Measurements from ENCODE around the gene CSF2RB. TPM values are rescaled to one million over a fixed set of nuclear protein-coding genes. Genes with fewer than 3 reads are reported as not detected.

CSF2RB gene
- total and polyA plus RNA-seq, 12 donors = 0.55 to 12.4 (median 4.4) TPM

- no peak overlapping the region for H3K4me3 ChIP-seq
- peaks cover 10 to 14% of the 10 kb centered on the region in 2 donors for H3K4me1 ChIP-seq (replicated peaks in 1 of 2)
- TF ChIP-seq, protein P1, sequence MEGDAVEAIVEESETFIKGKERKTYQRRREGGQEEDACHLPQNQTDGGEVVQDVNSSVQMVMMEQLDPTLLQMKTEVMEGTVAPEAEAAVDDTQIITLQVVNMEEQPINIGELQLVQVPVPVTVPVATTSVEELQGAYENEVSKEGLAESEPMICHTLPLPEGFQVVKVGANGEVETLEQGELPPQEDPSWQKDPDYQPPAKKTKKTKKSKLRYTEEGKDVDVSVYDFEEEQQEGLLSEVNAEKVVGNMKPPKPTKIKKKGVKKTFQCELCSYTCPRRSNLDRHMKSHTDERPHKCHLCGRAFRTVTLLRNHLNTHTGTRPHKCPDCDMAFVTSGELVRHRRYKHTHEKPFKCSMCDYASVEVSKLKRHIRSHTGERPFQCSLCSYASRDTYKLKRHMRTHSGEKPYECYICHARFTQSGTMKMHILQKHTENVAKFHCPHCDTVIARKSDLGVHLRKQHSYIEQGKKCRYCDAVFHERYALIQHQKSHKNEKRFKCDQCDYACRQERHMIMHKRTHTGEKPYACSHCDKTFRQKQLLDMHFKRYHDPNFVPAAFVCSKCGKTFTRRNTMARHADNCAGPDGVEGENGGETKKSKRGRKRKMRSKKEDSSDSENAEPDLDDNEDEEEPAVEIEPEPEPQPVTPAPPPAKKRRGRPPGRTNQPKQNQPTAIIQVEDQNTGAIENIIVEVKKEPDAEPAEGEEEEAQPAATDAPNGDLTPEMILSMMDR (IDR thresholded peaks at IDR 0.05) = no peak
- no peak for TF ChIP-seq POLR2A (IDR thresholded peaks at IDR 0.05)
- H3K27ac ChIP-seq = peak overlapping the region in 3 of 5 donors; percentile 29 to 54 (median 42)
- WGBS, 4 donors = 84 to 88% (median 86%) methylated on average over 19 of the region's 19 CpGs
- H3K9me3 ChIP-seq (replicated peaks in 1 of 3) = no peaks in the 10 kb centered on the region
- no peaks in the 10 kb centered on the region for H3K36me3 ChIP-seq (replicated peaks in 1 of 2)
- DNase-seq = no peak
- no peaks in the 10 kb centered on the region for H3K27me3 ChIP-seq
- intact Hi-C loops (cut with DNase I) = no loop called here
These were observed 58.1 kb downstream of the CSF2RB start for GRCh38 chr22:36971341-36972125.

- H3K4me3 ChIP-seq = no peak overlapping the region
- no peak overlapping the region for H3K27ac ChIP-seq
- intact Hi-C loops (cut with DNase I) = loop anchor here (5.0 kb wide), 2 partner anchors 104 to 429 kb away; no protein-coding TSS in a partner anchor
- H3K36me3 ChIP-seq (replicated peaks in 1 of 2) = no peaks in the 10 kb centered on the region
- H3K27me3 ChIP-seq = no peaks in the 10 kb centered on the region
- 90 to 96% (median 91%) methylated on average over 4 of the region's 4 CpGs for WGBS, 4 donors
- H3K4me1 ChIP-seq (replicated peaks in 1 of 2) = peaks cover 0 to 12% of the 10 kb centered on the region in 2 donors
- TF ChIP-seq, protein P1 (IDR thresholded peaks at IDR 0.05) = no peak
- TF ChIP-seq POLR2A (IDR thresholded peaks at IDR 0.05) = no peak
- DNase-seq = no peak
- H3K9me3 ChIP-seq (replicated peaks in 1 of 3) = no peaks in the 10 kb centered on the region
These were observed 63.2 kb downstream of the CSF2RB start for GRCh38 chr22:36976606-36977005.

DNA sequence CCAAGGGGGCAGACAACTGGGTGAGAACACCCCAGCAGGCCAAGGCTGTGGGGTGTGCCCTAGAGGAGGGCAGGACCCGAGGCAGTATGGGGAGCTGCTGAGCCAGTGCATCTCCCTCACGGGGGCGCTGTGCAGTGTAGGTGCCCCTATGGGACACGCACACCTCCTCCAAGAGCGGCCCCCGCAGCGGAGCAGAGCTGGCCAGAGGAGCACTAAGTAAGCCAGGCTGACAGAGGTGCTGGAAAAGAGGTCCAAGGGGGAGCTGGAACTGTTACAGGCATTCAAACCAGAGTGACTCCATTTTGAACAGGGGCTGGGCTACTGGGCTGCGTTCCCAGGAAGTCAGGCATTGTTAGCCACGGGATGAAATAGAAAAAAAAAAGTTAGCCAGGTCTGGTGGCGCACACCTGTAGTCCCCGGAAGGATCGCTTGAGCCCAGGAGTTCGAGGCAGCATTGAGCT lies 64.0 kb downstream of the CSF2RB start:
- intact Hi-C loops (cut with DNase I) = loop anchor here (5.0 kb wide), 2 partner anchors 105 to 430 kb away; no protein-coding TSS in a partner anchor
- WGBS, 4 donors = 20 to 33% (median 26%) methylated on average over 6 to 13 of the region's 13 CpGs
- TF ChIP-seq POLR2A (IDR thresholded peaks at IDR 0.05) = no peak
- TF ChIP-seq, protein P1 (IDR thresholded peaks at IDR 0.05) = peak in 4 of 6 experiments; percentile 9 to 31 (median 20)

DNA sequence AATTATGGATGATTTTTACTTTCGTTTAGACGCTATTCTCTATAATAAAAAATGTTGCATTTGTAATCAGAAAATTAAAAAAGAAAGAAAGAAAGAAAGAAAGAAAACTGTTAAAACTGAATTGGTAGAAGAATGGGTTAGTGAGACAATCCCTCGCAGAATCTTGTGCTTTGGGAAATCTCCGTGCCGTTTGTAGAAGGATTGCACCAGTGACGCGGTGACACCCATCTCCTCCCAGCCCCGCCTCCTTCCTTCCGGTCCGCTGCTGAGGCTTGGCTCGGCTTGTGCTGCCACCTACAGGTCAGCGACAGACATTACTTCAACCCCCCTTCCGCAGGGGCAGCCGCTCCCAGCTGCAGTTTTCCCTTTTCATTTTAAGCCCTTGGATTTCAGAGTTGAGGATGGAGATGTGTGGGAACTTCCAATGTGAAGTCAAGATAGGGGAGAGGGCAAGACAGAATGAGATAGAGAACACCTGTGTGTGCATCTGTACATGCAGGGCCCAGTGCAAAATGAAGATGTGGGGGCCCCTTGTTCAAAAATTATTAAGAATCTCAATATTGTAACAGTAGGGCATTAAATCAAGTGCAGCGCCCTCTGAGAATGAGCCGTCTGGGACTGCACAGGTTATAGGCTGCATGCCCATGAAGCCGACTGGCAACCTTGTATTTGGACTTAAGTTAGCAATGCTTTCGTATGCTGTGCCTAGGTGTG lies 64.7 kb downstream of the CSF2RB start:
- DNase-seq = peak; percentile 89 to 96 (median 94)
- Histone ChIP-seq H3K9me3 (replicated peaks in 1 of 3) (no peaks in the 10 kb centered on the region), H3K27ac (peak overlapping the region in 2 of 5 donors; percentile 34 to 40), H3K36me3 (replicated peaks in 1 of 2) (no peaks in the 10 kb centered on the region), H3K4me3 (peak overlapping the region in 2 of 4 donors; percentile 26 to 48), H3K4me1 (replicated peaks in 1 of 2) (peaks cover 0 to 9% of the 10 kb centered on the region in 2 donors), H3K27me3 (no peaks in the 10 kb centered on the region)
- intact Hi-C loops (cut with DNase I) = loop anchor here (2.0 to 5.0 kb wide), 3 partner anchors 106 to 431 kb away; no protein-coding TSS in a partner anchor
- 11 to 13% (median 12%) methylated on average over 18 of the region's 18 CpGs for WGBS, 4 donors
- TF ChIP-seq POLR2A (IDR thresholded peaks at IDR 0.05) = peak in 1 of 2 donors; percentile 58
- TF ChIP-seq, protein P1 (IDR thresholded peaks at IDR 0.05) = peak; percentile 91 to 98 (median 97)

More for the DNA sequence above, 64.0 kb downstream of the CSF2RB start:
- Histone ChIP-seq H3K36me3 (replicated peaks in 1 of 2) (no peaks in the 10 kb centered on the region), H3K4me3 (peak overlapping the region in 2 of 4 donors; percentile 26 to 48), H3K4me1 (replicated peaks in 1 of 2) (peaks cover 0 to 12% of the 10 kb centered on the region in 2 donors), H3K9me3 (replicated peaks in 1 of 3) (no peaks in the 10 kb centered on the region), H3K27ac (peak overlapping the region in 2 of 5 donors; percentile 34 to 40), H3K27me3 (no peaks in the 10 kb centered on the region)
- DNase-seq = peak; percentile 51 to 71 (median 63)
